ENCODE results near the gene RAB1B. TPM values are rescaled to one million over a fixed set of nuclear protein-coding genes. Genes with fewer than 3 reads are reported as not detected.

RAB1B gene
- total and polyA plus RNA-seq, 7 donors: 120 to 163 (median 130) TPM

- peak; percentile 81 to 91 for DNase-seq
- TF ChIP-seq CTCF (IDR thresholded peaks at IDR 0.05): no peak
- peaks cover 0 to 4% (median 0%) of the 10 kb centered on the region in 3 donors for H3K27me3 ChIP-seq (ENCODE audit: insufficient read depth in 3 of 3, low read length in 2 of 3)
- H3K27ac ChIP-seq: no peak overlapping the region
- no peaks in the 10 kb centered on the region for H3K36me3 ChIP-seq (ENCODE audit: insufficient read depth in 1 of 2, low read depth in 1 of 2)
- no peaks in the 10 kb centered on the region for H3K9me3 ChIP-seq
- no peaks in the 10 kb centered on the region for H3K4me1 ChIP-seq
- ATAC-seq: peak; percentile 29 to 54 (median 44)
- intact Hi-C loops (cut with DNase I): no loop called here
- no peak overlapping the region for H3K4me3 ChIP-seq
- 69 to 71% (median 70%) methylated on average over 11 of the region's 11 CpGs for WGBS, 3 donors
Observed at GRCh38 chr11:66322732-66323427, 54.4 kb downstream of the RAB1B start.

DNA sequence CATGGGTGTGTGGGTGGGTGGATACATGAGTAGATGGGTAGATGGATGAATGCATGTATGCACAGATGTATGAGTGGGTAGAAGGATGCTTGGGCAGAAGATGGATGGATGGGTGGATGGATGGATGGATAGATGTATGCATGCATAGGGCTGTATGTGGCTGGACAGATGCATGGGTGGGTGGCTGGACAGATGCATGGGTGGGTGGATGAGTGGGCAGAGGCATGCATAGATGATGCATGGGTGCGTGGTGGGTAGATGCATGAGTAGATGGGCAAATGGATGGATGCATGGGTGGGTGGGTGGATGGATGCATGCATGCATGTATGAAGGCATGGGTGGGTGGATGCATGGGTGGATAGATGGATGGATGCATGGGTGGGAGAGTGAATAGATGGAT is 55.2 kb downstream of the RAB1B start:
- Histone ChIP-seq H3K4me1 (peaks cover 5% of the 10 kb centered on the region), H3K27me3 (ENCODE audit: insufficient read depth in 3 of 3, low read length in 2 of 3) (no peaks in the 10 kb centered on the region), H3K4me3 (no peak overlapping the region), H3K27ac (no peak overlapping the region), H3K9me3 (no peaks in the 10 kb centered on the region), H3K36me3 (ENCODE audit: insufficient read depth in 1 of 2, low read depth in 1 of 2) (no peaks in the 10 kb centered on the region)
- no peak for TF ChIP-seq CTCF (IDR thresholded peaks at IDR 0.05)
- DNase-seq (no peak), ATAC-seq (no peak)
- intact Hi-C loops (cut with DNase I): no loop called here
- 95 to 100% (median 97%) methylated on average over 1 of the region's 1 CpG for WGBS, 3 donors

- Histone ChIP-seq H3K27me3 (ENCODE audit: insufficient read depth in 3 of 3, low read length in 2 of 3) (no peaks in the 10 kb centered on the region), H3K4me1 (peaks cover 8% of the 10 kb centered on the region), H3K4me3 (no peak overlapping the region), H3K36me3 (ENCODE audit: insufficient read depth in 1 of 2, low read depth in 1 of 2) (no peaks in the 10 kb centered on the region), H3K27ac (no peak overlapping the region), H3K9me3 (no peaks in the 10 kb centered on the region)
- no peak for DNase-seq
- 75 to 81% (median 76%) methylated on average over 10 of the region's 10 CpGs for WGBS, 3 donors
- no peak for TF ChIP-seq CTCF (IDR thresholded peaks at IDR 0.05)
- ATAC-seq: no peak
- intact Hi-C loops (cut with DNase I): no loop called here
Observed at GRCh38 chr11:66324664-66325063, 56.2 kb downstream of the RAB1B start.

DNA sequence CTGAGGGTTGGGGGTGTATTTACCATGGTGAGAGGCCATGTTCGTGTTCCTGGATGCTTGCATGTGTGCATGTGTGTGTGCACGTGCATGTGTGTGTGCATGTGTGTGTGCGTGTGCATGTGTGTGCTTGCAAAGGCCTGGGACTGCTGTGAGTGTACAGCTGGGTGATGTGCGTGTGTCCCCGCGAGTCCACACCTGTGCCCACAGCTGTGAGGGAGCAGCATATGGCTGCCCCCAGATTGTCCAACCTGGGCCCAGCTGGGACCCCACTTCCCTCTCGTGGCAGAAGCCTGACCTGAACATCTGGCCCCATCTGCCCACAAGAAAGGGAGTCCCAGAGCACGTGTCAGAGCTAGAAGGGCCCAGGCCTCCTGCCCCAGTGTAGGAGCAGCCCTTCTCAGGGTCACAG is 56.8 kb downstream of the RAB1B start:
- 76 to 82% (median 81%) methylated on average over 7 to 8 of the region's 8 CpGs for WGBS, 3 donors
- no peak for TF ChIP-seq CTCF (IDR thresholded peaks at IDR 0.05)
- Histone ChIP-seq H3K27me3 (ENCODE audit: insufficient read depth in 3 of 3, low read length in 2 of 3) (no peaks in the 10 kb centered on the region), H3K4me3 (no peak overlapping the region), H3K9me3 (no peaks in the 10 kb centered on the region), H3K4me1 (peaks cover 8% of the 10 kb centered on the region), H3K27ac (no peak overlapping the region), H3K36me3 (ENCODE audit: insufficient read depth in 1 of 2, low read depth in 1 of 2) (no peaks in the 10 kb centered on the region)
- ATAC-seq (no peak), DNase-seq (no peak)
- intact Hi-C loops (cut with DNase I): no loop called here
